Endothelial cell (in vitro differentiated cells): ENCODE results near the gene ZNF792. TPM values are rescaled to one million over a fixed set of nuclear protein-coding genes. Genes with fewer than 3 reads are reported as not detected.
A peak's percentile ranks its signal among the peaks of the same experiment; 100 is the strongest.
"Not testable (repeated sequence)": the region's sequence is repeated elsewhere in the genome, so short reads cannot be mapped to it uniquely, and the experiment has no call there.

Source experiments
- DNase-seq: peaks from one replicate; pipeline ENCODE4 v3.0.0; 2021; ENCODE audit warnings: low spot score
- H3K27ac Mint-ChIP-seq: one replicate; pipeline ENCODE4 v1.8.0; 2021; ENCODE audit warnings: mixed read lengths, inconsistent platforms; ENCODE audit not compliant: unreplicated experiment
- H3K27me3 Mint-ChIP-seq: one replicate; pipeline ENCODE4 v1.8.0; 2021; ENCODE audit warnings: mild to moderate bottlenecking, moderate library complexity, mixed read lengths, inconsistent platforms; ENCODE audit not compliant: unreplicated experiment
- H3K36me3 Mint-ChIP-seq: one replicate; pipeline ENCODE4 v1.8.0; 2021; ENCODE audit warnings: mild to moderate bottlenecking, low read depth, mixed read lengths, inconsistent platforms; ENCODE audit not compliant: unreplicated experiment
- H3K4me1 Mint-ChIP-seq: one replicate; pipeline ENCODE4 v1.8.0; 2021; ENCODE audit warnings: mild to moderate bottlenecking, mixed read lengths, inconsistent platforms; ENCODE audit not compliant: unreplicated experiment
- H3K4me3 Mint-ChIP-seq: one replicate; pipeline ENCODE4 v1.8.0; 2021; ENCODE audit warnings: mild to moderate bottlenecking, mixed read lengths, inconsistent platforms; ENCODE audit not compliant: unreplicated experiment
- H3K9me3 Mint-ChIP-seq: one replicate; pipeline ENCODE4 v1.8.0; 2021; ENCODE audit warnings: mixed read lengths, inconsistent platforms; ENCODE audit not compliant: unreplicated experiment
- CTCF ChIP-seq: fragments of 200-600 bp; sonication (generic); IDR thresholded peaks from one replicate; pipeline ENCODE4 v1.5.0; 2021; ENCODE audit warnings: antibody characterized with exemption; ENCODE audit not compliant: unreplicated experiment
- total RNA-seq: library from RNA; stranded (reverse); fragmentation: NEBNext Ultra II Directional; extraction: Animal tissue kit (Norgen Biotek cat#: 25700); gene quantifications from one replicate; pipeline ENCODE4 v1.2.1, GENCODE V29; 2021; ENCODE audit not compliant: unreplicated experiment

Gene ZNF792
- total RNA-seq, 1 donor from 2014 or later: 68.6 TPM

DNA sequence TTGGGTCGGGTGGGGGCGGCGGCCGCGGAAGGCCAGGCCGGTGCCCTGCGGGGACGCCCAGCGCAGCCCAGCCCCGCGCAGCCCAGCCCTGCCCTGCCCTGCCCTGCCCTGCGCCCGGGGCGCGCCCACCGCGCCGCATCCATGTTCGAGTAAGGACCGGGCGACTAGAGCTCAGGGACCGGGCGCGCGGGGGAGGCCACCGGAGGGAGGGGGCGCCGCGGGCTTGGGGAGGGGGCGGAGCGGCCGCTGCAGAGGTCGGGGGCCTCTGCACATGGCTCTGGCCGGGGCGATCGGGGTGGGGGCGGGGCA lies 36.3 kb upstream of the ZNF792 start:
- H3K36me3 Mint-ChIP-seq: peaks cover 16% of the 10 kb centered on the region
- peaks cover 59% of the 10 kb centered on the region for H3K4me1 Mint-ChIP-seq

GRCh38 chr19:34999498-35000337 lies 35.7 kb upstream of the ZNF792 start, which contains the start of gene GRAMD1A:
Gene GRAMD1A (plus strand): TSS chr19:35000323. CDS start chr19:35000479, 156 bp downstream.
- H3K4me3 Mint-ChIP-seq: peak within 1 kb of the TSS; percentile 99

More for the DNA sequence above, 36.3 kb upstream of the ZNF792 start:
- H3K9me3 Mint-ChIP-seq: no peaks in the 10 kb centered on the region
- no peak overlapping the region for H3K4me3 Mint-ChIP-seq
- DNase-seq: no peak
- TF ChIP-seq CTCF: no peak
- H3K27ac Mint-ChIP-seq: no peak overlapping the region
- peaks cover 28% of the 10 kb centered on the region for H3K27me3 Mint-ChIP-seq

GRCh38 chr19:34998777-34999497 lies 34.9 kb upstream of the ZNF792 start:
- peak overlapping the region; percentile 90 for H3K4me3 Mint-ChIP-seq
- peaks cover 28% of the 10 kb centered on the region for H3K27me3 Mint-ChIP-seq
- peak overlapping the region; percentile 84 for H3K27ac Mint-ChIP-seq
- TF ChIP-seq CTCF: no peak
- H3K36me3 Mint-ChIP-seq: peaks cover 17% of the 10 kb centered on the region
- peaks cover 56% of the 10 kb centered on the region for H3K4me1 Mint-ChIP-seq
- H3K9me3 Mint-ChIP-seq: no peaks in the 10 kb centered on the region
- no peak for DNase-seq

More at GRCh38 chr19:34999498-35000337, 35.7 kb upstream of the ZNF792 start, which contains the start of gene GRAMD1A:
- no peak for TF ChIP-seq CTCF
- peaks cover 28% of the 10 kb centered on the region for H3K27me3 Mint-ChIP-seq
- H3K4me1 Mint-ChIP-seq: peaks cover 59% of the 10 kb centered on the region
- no peaks in the 10 kb centered on the region for H3K9me3 Mint-ChIP-seq
- peaks cover 16% of the 10 kb centered on the region for H3K36me3 Mint-ChIP-seq
- H3K27ac Mint-ChIP-seq: peak within 1 kb of the TSS; percentile 94
- peak; percentile 81 for DNase-seq

DNA sequence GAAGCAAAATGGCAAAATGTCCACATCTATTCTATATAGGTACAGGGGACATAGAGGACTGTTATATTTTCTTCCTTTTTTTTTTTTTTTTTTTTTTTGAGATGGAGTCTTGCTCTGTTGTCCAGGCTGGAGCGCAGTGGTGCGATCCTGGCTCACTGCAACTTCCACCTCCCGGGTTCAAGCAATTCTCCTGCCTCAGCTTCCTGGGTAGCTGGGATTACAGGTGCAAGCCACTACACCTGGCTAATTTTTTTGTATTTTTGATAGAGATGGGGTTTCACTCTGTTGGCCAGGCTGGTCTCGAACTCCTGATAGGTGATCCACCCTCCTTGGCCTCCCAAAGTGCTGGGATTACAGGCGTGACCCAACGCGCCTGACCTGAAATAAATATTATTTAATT lies 34.2 kb upstream of the ZNF792 start:
- H3K9me3 Mint-ChIP-seq, H3K27ac Mint-ChIP-seq, DNase-seq, H3K4me3 Mint-ChIP-seq: not testable (repeated sequence)
- Mint-ChIP-seq H3K36me3 (peaks cover 20% of the 10 kb centered on the region), H3K4me1 (peaks cover 51% of the 10 kb centered on the region), H3K27me3 (peaks cover 27% of the 10 kb centered on the region)

DNA sequence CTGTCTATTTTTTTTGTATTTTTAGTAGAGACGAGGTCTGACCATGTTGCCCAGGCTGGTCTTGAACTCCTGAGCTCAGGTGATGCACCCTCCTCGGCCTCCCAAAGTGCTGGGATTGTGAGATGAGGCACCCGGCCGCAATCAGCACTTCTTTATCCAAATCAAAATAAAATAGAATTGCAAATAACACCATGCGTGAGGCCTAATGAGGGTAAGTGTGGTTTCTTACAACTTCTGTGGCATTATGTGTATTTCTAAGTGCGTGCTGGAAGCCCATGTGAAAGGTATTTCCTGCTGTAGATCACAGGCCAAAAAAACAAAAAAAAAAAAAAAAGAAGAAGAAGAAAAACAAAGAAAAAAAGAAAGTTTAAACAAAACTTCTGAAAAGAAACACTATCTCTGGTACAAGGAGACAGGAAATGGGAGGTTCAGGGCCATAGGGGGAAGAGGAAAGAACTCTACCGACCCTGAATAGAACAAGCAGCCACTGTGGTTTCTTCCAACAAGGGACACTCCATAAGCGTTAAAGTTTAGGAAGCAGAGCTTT lies 33.1 kb upstream of the ZNF792 start:
- no peak for DNase-seq
- Mint-ChIP-seq H3K9me3 (no peaks in the 10 kb centered on the region), H3K27ac (peak overlapping the region; percentile 73), H3K4me1 (peaks cover 41% of the 10 kb centered on the region), H3K36me3 (peaks cover 15% of the 10 kb centered on the region), H3K4me3 (peak overlapping the region; percentile 19), H3K27me3 (peaks cover 23% of the 10 kb centered on the region)
- no peak for TF ChIP-seq CTCF
